ENCODE results near the gene EPS15. TPM values are rescaled to one million over a fixed set of nuclear protein-coding genes. Genes with fewer than 3 reads are reported as not detected.
A peak's percentile ranks its signal among the peaks of the same experiment; 100 is the strongest.

Gene EPS15
- total and polyA plus RNA-seq, 2 experiments from 2014 or later, result 31.0 to 76.5 TPM

GRCh38 chr1:51551848-51552296, 32.8 kb upstream of the EPS15 start:
- H3K4me3 Mint-ChIP-seq, result no peak overlapping the region
- Histone ChIP-seq H3K4me3 (no peak overlapping the region), H3K4me1 (ENCODE audit: insufficient read depth) (no peaks in the 10 kb centered on the region), H3K79me2 (replicated peaks; ENCODE audit: insufficient read depth) (no peaks in the 10 kb centered on the region), H3K4me2 (no peak overlapping the region), H3K36me3 (ENCODE audit: insufficient read depth) (no peaks in the 10 kb centered on the region), H3K9me2 (ENCODE audit: insufficient read depth) (no peaks in the 10 kb centered on the region), H3K27ac (ENCODE audit: low read depth) (no peak overlapping the region), H2AFZ (peak overlapping the region; percentile 34; the same call in 1 of the 2 replicates), H4K20me1 (replicated peaks; ENCODE audit: insufficient read depth) (no peaks in the 10 kb centered on the region), H3F3A (replicated peaks; ENCODE audit: low read depth) (no peaks in the 10 kb centered on the region), H3K27me3 (ENCODE audit: insufficient read depth) (no peaks in the 10 kb centered on the region)
- H3K36me3 Mint-ChIP-seq (ENCODE audit: low read depth), result no peaks in the 10 kb centered on the region
- DNase-seq (ENCODE audit: low spot score) (no peak), ATAC-seq (no peak)
- H3K27ac Mint-ChIP-seq, result no peak overlapping the region
- TF ChIP-seq STAT1 (IDR thresholded peaks at IDR 0.05; ENCODE audit: unreplicated experiment), result no peak
- TF ChIP-seq EZH2 (IDR thresholded peaks at IDR 0.05; ENCODE audit: low read depth, unreplicated experiment), result no peak
- no peak for TF ChIP-seq ZNF331 (CRISPR knock-in tag; IDR thresholded peaks at IDR 0.05; ENCODE audit: low read depth)
- no peak for TF ChIP-seq ZNF114 (CRISPR knock-in tag; IDR thresholded peaks at IDR 0.05)
- TF ChIP-seq NANOG (IDR thresholded peaks at IDR 0.05; ENCODE audit: borderline replicate concordance), result no peak
- no peaks in the 10 kb centered on the region for H3K9me3 Mint-ChIP-seq
- H3K27me3 Mint-ChIP-seq (ENCODE audit: insufficient read depth, low read depth, poor library complexity), result peaks cover 4% of the 10 kb centered on the region
- H3K4me1 Mint-ChIP-seq, result no peaks in the 10 kb centered on the region; the same call in 2 of the 3 replicates

GRCh38 chr1:51551081-51551480, 32.0 kb upstream of the EPS15 start:
- H3K27me3 Mint-ChIP-seq (ENCODE audit: insufficient read depth, low read depth, poor library complexity), result peaks cover 4% of the 10 kb centered on the region
- Histone ChIP-seq H3K79me2 (replicated peaks; ENCODE audit: insufficient read depth) (no peaks in the 10 kb centered on the region), H3K4me3 (no peak overlapping the region), H3K9me2 (ENCODE audit: insufficient read depth) (no peaks in the 10 kb centered on the region), H3K4me2 (no peak overlapping the region), H3F3A (replicated peaks; ENCODE audit: low read depth) (no peaks in the 10 kb centered on the region), H2AFZ (peak overlapping the region; percentile 84), H3K27ac (ENCODE audit: low read depth) (no peak overlapping the region), H3K36me3 (ENCODE audit: insufficient read depth) (no peaks in the 10 kb centered on the region), H3K27me3 (ENCODE audit: insufficient read depth) (no peaks in the 10 kb centered on the region), H3K4me1 (ENCODE audit: insufficient read depth) (no peaks in the 10 kb centered on the region), H4K20me1 (replicated peaks; ENCODE audit: insufficient read depth) (no peaks in the 10 kb centered on the region)
- ATAC-seq (no peak), DNase-seq (ENCODE audit: low spot score) (no peak)
- no peaks in the 10 kb centered on the region for H3K36me3 Mint-ChIP-seq (ENCODE audit: low read depth)
- H3K9me3 Mint-ChIP-seq, result no peaks in the 10 kb centered on the region
- H3K4me1 Mint-ChIP-seq, result no peaks in the 10 kb centered on the region; the same call in 2 of the 3 replicates
- no peak overlapping the region for H3K27ac Mint-ChIP-seq
- no peak overlapping the region for H3K4me3 Mint-ChIP-seq
- TF ChIP-seq ZNF331 (CRISPR knock-in tag; IDR thresholded peaks at IDR 0.05; ENCODE audit: low read depth) (no peak), POLR2AphosphoS5 (IDR thresholded peaks at IDR 0.05; ENCODE audit: low read depth) (no peak), EZH2 (IDR thresholded peaks at IDR 0.05; ENCODE audit: low read depth, unreplicated experiment) (no peak), CREB1 (CRISPR knock-in tag; IDR thresholded peaks at IDR 0.05; ENCODE audit: low read depth) (no peak), ZNF114 (CRISPR knock-in tag; IDR thresholded peaks at IDR 0.05) (no peak), NANOG (IDR thresholded peaks at IDR 0.05; ENCODE audit: borderline replicate concordance) (no peak), ZNF462 (CRISPR knock-in tag; IDR thresholded peaks at IDR 0.05) (no peak), STAT1 (IDR thresholded peaks at IDR 0.05; ENCODE audit: unreplicated experiment) (no peak), CTCF (conservative IDR thresholded peaks at IDR 0.05; ENCODE audit: low read depth in 2 of 2) (no peak), JUNB (IDR thresholded peaks at IDR 0.05; ENCODE audit: unreplicated experiment) (no peak), EZH2phosphoT487 (IDR thresholded peaks at IDR 0.05; ENCODE audit: unreplicated experiment) (no peak), ETS1 (IDR thresholded peaks at IDR 0.05) (no peak)
